Thyroid gland (tissue), 4 donors: ENCODE measurements around the gene RAP1GAP2.

ENCODE experiments used
- POLR2A ChIP-seq, 2 donors: fragments of 450-650 bp; IDR thresholded peaks; one replicate each; pipeline ENCODE4 v1.6.1; 2017; ENCODE audit warnings: antibody characterized with exemption in 2 of 2, mild to moderate bottlenecking in 2 of 2, moderate library complexity in 1 of 2
- TF ChIP-seq, protein P1 (sequence below), 6 experiments: fragments of 200-600 bp in 3 of 6; fragments of 450-650 bp in 3 of 6; sonication (generic) in 3 of 6; IDR thresholded peaks; one replicate each; pipeline ENCODE4 v1.5.1; 2016 to 2019; ENCODE audit warnings: antibody characterized with exemption in 6 of 6, mild to moderate bottlenecking in 2 of 6, inconsistent platforms in 1 of 6, moderate library complexity in 1 of 6

DNA sequence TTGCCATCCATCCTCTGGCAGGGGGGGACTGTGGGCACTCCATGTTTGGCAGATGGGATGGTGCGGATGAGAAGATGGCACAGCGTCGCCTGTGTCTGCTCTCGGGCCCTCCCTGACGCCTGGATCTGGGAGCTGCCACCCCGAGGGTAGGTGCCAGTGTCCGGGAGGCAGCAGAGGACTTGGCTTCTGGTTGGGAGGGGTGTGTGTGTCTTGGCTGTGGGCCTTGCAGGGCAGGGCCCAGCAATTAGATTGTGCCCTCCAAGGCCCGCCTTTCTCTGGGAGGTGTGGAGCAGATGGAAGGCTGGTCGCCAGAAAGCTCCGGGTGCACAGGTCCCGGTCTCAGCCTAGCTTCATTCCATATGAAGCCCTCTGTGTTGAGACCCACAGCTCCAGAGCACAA, 1.4 kb downstream of the RAP1GAP2 start:
- TF ChIP-seq, protein P1, sequence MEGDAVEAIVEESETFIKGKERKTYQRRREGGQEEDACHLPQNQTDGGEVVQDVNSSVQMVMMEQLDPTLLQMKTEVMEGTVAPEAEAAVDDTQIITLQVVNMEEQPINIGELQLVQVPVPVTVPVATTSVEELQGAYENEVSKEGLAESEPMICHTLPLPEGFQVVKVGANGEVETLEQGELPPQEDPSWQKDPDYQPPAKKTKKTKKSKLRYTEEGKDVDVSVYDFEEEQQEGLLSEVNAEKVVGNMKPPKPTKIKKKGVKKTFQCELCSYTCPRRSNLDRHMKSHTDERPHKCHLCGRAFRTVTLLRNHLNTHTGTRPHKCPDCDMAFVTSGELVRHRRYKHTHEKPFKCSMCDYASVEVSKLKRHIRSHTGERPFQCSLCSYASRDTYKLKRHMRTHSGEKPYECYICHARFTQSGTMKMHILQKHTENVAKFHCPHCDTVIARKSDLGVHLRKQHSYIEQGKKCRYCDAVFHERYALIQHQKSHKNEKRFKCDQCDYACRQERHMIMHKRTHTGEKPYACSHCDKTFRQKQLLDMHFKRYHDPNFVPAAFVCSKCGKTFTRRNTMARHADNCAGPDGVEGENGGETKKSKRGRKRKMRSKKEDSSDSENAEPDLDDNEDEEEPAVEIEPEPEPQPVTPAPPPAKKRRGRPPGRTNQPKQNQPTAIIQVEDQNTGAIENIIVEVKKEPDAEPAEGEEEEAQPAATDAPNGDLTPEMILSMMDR (IDR thresholded peaks at IDR 0.05): no peak
- no peak for TF ChIP-seq POLR2A (IDR thresholded peaks at IDR 0.05)
